ENCODE data around the gene TXNDC2. TPM values are rescaled to one million over a fixed set of nuclear protein-coding genes. Genes with fewer than 3 reads are reported as not detected.

TXNDC2 gene
- total and polyA plus RNA-seq, 9 of the 15 experiments (the other 6 are each of a cell fraction or from before 2014, with no cell fraction given) = 1.2 to 4.9 (median 2.3) TPM

- TF ChIP-seq, protein P1, sequence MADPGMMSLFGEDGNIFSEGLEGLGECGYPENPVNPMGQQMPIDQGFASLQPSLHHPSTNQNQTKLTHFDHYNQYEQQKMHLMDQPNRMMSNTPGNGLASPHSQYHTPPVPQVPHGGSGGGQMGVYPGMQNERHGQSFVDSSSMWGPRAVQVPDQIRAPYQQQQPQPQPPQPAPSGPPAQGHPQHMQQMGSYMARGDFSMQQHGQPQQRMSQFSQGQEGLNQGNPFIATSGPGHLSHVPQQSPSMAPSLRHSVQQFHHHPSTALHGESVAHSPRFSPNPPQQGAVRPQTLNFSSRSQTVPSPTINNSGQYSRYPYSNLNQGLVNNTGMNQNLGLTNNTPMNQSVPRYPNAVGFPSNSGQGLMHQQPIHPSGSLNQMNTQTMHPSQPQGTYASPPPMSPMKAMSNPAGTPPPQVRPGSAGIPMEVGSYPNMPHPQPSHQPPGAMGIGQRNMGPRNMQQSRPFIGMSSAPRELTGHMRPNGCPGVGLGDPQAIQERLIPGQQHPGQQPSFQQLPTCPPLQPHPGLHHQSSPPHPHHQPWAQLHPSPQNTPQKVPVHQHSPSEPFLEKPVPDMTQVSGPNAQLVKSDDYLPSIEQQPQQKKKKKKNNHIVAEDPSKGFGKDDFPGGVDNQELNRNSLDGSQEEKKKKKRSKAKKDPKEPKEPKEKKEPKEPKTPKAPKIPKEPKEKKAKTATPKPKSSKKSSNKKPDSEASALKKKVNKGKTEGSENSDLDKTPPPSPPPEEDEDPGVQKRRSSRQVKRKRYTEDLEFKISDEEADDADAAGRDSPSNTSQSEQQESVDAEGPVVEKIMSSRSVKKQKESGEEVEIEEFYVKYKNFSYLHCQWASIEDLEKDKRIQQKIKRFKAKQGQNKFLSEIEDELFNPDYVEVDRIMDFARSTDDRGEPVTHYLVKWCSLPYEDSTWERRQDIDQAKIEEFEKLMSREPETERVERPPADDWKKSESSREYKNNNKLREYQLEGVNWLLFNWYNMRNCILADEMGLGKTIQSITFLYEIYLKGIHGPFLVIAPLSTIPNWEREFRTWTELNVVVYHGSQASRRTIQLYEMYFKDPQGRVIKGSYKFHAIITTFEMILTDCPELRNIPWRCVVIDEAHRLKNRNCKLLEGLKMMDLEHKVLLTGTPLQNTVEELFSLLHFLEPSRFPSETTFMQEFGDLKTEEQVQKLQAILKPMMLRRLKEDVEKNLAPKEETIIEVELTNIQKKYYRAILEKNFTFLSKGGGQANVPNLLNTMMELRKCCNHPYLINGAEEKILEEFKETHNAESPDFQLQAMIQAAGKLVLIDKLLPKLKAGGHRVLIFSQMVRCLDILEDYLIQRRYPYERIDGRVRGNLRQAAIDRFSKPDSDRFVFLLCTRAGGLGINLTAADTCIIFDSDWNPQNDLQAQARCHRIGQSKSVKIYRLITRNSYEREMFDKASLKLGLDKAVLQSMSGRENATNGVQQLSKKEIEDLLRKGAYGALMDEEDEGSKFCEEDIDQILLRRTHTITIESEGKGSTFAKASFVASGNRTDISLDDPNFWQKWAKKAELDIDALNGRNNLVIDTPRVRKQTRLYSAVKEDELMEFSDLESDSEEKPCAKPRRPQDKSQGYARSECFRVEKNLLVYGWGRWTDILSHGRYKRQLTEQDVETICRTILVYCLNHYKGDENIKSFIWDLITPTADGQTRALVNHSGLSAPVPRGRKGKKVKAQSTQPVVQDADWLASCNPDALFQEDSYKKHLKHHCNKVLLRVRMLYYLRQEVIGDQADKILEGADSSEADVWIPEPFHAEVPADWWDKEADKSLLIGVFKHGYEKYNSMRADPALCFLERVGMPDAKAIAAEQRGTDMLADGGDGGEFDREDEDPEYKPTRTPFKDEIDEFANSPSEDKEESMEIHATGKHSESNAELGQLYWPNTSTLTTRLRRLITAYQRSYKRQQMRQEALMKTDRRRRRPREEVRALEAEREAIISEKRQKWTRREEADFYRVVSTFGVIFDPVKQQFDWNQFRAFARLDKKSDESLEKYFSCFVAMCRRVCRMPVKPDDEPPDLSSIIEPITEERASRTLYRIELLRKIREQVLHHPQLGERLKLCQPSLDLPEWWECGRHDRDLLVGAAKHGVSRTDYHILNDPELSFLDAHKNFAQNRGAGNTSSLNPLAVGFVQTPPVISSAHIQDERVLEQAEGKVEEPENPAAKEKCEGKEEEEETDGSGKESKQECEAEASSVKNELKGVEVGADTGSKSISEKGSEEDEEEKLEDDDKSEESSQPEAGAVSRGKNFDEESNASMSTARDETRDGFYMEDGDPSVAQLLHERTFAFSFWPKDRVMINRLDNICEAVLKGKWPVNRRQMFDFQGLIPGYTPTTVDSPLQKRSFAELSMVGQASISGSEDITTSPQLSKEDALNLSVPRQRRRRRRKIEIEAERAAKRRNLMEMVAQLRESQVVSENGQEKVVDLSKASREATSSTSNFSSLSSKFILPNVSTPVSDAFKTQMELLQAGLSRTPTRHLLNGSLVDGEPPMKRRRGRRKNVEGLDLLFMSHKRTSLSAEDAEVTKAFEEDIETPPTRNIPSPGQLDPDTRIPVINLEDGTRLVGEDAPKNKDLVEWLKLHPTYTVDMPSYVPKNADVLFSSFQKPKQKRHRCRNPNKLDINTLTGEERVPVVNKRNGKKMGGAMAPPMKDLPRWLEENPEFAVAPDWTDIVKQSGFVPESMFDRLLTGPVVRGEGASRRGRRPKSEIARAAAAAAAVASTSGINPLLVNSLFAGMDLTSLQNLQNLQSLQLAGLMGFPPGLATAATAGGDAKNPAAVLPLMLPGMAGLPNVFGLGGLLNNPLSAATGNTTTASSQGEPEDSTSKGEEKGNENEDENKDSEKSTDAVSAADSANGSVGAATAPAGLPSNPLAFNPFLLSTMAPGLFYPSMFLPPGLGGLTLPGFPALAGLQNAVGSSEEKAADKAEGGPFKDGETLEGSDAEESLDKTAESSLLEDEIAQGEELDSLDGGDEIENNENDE (IDR thresholded peaks at IDR 0.05; ENCODE audit: low read depth, low read length) = no peak
- no peak for TF ChIP-seq STAG1 (CRISPR knock-in tag; IDR thresholded peaks at IDR 0.05; ENCODE audit: borderline replicate concordance)
- no peak for TF ChIP-seq C11orf30 (IDR thresholded peaks at IDR 0.05; ENCODE audit: low read depth)
- peak; percentile 46 for TF ChIP-seq TAF1 (IDR thresholded peaks at IDR 0.05; ENCODE audit: control insufficient read depth, extremely low read depth, insufficient read depth, low read length, severe bottlenecking)
- TF ChIP-seq IFI16 (CRISPR knock-in tag; IDR thresholded peaks at IDR 0.05) = no peak
- TF ChIP-seq RCOR1 (IDR thresholded peaks at IDR 0.05; ENCODE audit: borderline replicate concordance in 1 of 2, low read depth in 2 of 2, low read length in 2 of 2) = peak; percentile 41 to 76; a peak in 2 of 4 replicates
- no peak for TF ChIP-seq RBM25 (IDR thresholded peaks at IDR 0.05; ENCODE audit: low read depth, low read length, severe bottlenecking)
- TF ChIP-seq ZNF24 (IDR thresholded peaks at IDR 0.05) = no peak
- no peak for TF ChIP-seq KAT7 (CRISPR knock-in tag; IDR thresholded peaks at IDR 0.05; ENCODE audit: borderline replicate concordance)
- TF ChIP-seq DMBX1 (CRISPR knock-in tag; IDR thresholded peaks at IDR 0.05; ENCODE audit: borderline replicate concordance) = no peak; the same call in 1 of the 2 replicates
Measured at GRCh38 chr18:9885170-9886004, at the start of gene TXNDC2 (continued).

Data from K562 (cell line).